NOMO-1 treated with DMSO at 0.1 percent for 48 hours (cell line): ENCODE results near the gene TTC38.

Experiments
- DNase-seq: peaks from one replicate; lab custom pipeline; 2025; ENCODE audit not compliant: unreplicated experiment; lab: John Stamatoyannopoulos, UW

TTC38 gene

DNA sequence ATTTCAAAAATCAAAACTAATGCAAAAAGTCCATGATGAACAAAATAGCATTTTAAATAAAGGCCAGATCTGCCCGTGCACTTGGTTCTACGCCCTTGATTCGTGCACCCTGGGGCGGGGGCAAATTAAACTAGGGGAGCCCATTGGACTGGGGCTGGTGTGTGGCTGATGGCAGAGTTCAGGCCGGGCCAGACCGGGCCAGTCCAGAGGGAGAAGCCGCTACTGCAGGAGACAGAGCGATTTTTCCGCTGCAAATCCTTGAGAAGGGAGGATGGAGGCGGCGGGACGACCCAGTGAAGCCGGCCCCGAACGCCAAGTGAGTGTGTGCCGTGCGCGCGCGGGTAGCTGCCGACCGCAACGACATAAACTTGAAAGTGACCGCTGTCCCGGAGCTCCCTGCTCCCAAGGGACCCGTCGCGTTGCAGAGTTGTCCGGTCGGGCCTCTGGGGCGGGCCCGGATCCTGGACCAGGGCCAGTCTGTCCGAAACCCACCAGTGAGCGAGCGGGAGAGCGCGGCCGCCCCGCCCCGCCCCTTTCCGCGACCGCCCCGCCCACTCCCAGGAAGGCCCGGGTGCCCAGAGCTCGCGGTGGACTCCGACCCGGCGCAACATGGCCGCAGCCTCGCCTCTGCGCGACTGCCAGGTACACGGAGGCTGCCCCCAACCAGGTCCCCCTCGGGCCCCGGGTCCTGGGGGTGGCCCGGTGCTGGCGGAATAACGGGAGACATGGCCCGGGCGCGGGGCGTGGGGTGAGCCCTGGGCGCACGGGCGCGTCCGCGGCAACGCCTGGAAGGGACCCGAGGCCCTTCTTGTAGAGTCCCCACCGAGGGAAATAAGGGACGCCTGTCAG is at the start of gene TTC38:
Gene TTC38, plus strand, starts transcription at position 578 of the 849 bp plus-strand sequence. Its CDS starts 32 bp downstream, at position 610.
- DNase-seq: peak; percentile 36

DNA sequence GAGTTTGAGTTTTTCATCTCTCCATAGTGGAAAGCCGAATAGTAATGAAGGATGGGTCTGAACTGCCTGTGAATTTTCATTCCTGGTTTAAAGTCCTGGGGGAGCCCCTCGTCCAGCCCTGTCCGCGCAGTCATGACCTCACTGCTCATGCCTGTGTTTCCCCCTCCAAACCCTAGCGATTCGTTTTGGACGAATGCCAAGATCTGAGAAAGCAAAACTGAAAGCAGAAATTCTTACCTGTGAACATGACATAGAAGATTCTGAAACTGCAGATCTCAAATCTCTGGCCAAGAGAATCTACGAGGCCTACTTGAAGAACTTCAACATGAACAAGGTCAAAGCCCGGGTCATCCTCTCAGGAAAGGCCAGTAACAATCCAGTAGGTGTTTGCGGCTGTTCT is 48.2 kb upstream of the TTC38 start:
- DNase-seq: no peak

DNA sequence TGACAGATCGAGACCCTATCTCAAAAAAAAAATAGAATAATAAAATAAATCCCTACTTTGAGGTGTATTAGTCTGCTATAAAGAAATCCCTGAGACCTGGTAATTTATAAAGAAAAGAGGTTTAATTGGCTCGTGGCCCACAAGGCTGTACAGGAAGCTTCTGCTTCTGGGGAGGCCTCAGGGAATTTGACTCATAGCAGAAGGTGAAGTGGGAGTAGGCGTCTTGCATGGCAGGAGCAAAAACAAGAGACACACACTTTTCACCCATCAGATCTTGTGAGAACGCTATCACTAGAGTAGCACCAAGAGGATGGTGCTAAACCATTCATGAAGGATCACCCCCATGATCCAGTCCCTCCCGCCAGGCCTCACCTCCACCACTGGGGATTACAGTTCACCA is 46.9 kb upstream of the TTC38 start:
- DNase-seq: no peak

DNA sequence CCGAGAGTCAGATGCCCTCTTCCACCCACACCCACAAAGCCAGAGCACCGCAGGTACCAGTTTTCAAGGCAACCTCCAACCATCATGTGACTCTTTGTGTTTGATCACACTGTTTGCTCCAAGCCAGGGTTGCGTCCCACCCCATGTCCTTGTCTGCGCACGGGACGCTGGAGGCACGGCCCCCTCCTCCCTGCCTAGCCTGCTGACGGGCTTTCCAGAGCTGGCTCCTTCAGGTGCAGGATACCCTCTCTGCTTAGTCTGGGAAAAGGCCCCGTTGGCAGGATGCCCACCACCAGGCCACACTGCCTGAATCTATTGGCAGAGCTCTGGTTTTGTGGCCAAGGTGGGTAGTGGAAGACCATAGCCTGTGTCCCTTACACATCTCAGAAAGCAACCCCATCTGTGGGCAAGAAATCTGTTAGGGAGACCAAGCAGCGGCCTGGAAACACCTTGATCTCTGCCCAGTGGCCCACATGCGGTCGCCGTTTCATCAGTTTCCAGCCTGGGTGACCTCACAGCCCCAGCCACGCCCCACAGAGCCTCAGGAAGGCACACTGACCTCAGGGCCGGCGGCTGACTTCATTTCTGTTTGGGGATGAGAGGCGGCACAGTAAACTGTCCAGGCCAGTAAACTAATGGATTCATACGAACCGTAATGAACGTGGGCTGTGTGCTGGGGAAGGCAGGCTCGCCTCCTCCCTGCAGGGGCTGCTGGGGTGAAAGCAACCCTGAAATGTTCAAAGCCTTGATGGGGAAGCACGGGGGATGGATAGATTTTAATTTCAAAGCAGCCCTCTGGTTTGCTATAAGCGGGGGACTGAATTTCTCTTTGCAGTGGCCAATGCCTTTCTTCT is 43.5 kb upstream of the TTC38 start:
- DNase-seq: no peak

DNA sequence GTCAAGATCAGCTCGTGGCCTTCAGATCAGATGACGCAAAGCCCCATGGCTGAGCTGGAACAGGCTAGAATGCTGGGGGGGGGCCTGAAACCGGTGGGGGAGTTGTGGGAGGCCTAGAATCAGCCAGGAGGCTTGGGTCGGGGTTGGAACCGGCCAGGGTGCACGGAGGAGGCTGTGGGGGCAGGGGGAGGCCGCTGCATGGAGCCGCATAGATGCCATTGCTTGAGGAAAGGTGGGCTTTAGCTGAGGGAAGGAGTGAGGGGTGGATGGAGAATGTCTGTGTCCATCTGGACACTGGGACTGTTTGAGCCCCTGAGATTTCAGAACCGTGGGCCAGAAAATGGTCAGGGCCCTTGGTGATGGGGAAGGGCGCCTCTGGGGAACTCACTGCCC is 42.9 kb upstream of the TTC38 start:
- no peak for DNase-seq

DNA sequence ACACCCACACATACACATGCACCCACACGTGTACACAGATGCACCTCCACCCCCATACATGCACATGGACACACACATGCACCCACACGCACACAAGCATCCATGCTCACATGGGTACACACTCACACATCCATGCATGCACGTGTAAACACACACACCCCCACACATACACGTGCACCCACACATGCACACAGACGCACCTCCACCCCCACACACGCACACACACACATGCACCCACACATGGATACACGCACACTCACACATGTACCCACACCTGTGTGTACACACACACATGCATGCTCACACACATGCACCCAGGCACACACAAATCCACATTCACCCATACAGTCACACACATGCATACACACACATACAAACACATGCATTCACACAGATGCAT is 42.2 kb upstream of the TTC38 start:
- DNase-seq: no peak

DNA sequence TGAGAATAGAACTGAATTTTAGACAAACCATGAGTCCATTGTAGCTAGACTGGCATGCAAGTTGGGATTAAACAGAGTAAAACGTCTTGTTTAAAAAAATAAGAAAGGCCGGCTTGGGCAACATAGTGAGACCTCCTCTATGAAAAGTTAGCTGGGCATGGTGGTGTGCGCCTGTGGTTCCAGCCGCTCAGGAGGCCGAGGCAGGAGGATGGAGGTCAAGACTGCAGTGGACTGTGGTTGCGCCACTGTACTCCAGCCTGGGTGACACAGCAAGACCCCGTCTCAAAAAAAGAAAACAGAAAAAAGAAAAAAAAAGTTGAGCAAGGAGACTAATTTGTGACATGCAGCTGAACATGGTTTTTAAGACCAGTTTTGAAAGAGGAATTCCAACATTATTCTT is 41.2 kb upstream of the TTC38 start:
- no peak for DNase-seq

DNA sequence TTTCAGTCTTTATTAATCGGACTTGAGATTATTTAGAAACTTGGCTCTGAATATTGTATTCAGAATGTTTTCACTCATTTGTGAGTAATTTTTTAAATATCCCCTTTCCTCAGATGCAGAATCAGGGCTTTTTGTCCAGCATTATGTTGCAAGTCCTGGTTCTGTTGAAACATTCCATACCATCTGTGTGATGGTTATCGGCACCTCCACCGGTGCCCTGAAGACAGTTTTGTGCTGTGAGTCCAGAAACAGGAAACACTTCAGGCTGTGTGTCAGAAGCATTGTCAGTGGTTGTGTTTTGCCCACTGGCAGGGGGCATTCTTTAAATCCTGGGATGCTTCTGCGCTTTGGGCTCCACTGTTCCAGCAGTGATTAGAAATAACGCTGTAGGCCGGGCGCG is 38.1 kb upstream of the TTC38 start:
- DNase-seq: no peak

DNA sequence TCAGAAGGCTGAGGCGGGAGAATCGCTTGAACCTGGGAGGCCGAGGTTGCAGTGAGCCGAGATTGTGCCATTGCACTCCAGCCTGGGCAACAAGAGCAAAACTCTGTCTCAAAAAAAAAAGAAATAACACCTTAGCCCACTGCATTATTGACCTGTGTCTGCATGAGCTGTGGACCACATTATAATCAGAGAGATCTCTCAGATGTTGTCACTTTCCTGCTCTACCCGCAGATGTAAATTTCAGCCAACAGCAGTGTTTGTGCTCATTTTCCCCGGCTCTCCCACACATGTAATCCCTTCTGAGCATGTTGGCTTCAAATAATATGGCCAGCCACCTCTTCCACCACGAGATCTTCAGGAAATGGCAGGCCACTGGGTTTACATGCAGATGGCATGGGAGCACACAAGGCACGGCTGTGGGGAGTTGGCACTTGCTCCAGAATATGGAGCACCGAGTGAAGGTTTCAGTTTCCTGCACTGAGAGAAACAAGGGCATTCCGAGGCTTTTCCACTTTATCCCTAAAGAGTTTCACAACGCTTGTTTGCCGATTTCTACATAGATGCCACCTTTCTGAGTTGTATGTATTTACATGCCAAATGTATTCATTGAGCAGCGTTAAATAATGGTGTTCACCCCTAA is 37.4 kb upstream of the TTC38 start:
- DNase-seq: no peak

DNA sequence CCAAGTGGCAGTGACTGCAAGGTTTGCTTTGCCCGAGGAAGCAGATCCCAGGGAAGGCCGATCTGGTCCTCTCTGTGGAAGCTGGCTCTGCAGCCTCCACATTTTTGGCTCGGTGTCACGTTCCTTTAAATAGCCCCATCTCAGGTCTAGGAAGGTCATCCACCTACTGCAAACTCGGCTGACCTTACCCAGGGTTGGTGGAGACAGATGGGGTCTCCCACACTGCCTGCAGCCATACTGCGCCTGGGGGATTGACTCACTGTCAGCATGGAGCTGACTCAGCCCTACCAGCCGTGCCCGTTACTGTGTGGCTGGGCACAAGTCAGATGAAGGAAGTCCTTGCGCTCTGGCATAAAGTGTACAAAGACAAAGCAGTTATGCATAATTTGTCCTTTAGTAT is 34.6 kb upstream of the TTC38 start:
- no peak for DNase-seq

DNA sequence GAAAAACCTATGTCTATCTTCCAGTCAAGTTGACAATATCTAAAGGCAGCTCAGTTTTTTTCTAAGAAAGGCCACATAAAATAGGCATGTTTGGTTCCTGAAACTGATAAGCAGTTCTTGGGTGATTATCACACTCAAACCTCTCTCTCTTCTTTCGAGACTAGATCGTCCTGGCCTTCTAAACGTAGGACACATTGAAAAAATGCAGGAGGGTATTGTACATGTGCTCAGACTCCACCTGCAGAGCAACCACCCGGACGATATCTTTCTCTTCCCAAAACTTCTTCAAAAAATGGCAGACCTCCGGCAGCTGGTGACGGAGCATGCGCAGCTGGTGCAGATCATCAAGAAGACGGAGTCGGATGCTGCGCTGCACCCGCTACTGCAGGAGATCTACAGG is 32.8 kb upstream of the TTC38 start:
- no peak for DNase-seq

DNA sequence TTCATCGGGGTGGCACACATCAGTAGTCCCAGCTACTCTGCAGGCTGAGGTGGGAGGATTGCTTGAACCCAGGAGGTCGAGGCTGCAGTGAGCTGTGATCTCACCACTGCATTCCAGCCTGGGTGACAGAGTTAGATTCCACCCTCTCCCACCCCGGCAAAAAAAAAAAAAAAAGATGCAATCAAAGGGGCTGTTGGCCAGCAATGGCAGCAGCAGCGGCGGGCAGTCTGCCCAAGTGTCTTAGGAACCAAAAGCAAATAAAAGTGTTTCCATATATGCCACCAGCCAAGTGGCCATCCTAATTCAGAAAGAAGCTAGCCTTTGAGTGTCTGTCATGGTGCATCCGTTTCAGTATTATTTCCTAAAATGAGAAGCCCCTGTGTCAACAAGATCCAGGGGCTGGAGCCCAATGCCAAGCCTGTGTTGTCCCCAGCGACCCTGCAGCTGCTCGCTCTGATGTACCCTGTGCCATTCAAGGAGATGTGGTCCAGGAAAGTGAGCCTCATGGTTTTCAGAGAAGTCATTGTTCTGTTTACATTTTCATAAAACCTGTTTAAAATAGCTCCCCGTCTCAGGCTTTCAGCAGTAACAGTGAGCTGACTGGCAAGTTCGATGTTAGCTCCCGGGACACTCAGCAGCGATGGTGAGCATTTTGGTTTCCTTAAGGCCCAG is 30.2 kb upstream of the TTC38 start:
- no peak for DNase-seq

DNA sequence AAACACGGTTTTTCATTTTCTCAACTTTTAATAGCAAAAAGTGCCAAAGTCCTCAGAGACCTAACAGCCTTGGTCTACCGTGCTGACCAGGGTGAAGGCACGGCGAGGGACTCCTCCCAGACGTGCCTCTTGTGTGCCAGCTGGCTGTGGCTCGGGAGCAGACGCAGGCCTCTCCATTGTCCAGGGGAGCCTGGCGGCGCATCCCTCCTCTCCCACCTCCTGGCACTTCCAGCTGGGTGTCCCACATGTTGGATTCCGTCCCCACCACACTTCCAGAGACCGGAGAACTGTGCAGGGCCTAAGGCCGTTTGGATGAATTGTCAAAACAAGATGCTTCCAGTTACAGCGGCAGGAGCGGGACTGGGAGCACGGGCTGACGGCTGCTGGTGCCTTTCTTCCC is 29.3 kb upstream of the TTC38 start:
- DNase-seq: no peak

DNA sequence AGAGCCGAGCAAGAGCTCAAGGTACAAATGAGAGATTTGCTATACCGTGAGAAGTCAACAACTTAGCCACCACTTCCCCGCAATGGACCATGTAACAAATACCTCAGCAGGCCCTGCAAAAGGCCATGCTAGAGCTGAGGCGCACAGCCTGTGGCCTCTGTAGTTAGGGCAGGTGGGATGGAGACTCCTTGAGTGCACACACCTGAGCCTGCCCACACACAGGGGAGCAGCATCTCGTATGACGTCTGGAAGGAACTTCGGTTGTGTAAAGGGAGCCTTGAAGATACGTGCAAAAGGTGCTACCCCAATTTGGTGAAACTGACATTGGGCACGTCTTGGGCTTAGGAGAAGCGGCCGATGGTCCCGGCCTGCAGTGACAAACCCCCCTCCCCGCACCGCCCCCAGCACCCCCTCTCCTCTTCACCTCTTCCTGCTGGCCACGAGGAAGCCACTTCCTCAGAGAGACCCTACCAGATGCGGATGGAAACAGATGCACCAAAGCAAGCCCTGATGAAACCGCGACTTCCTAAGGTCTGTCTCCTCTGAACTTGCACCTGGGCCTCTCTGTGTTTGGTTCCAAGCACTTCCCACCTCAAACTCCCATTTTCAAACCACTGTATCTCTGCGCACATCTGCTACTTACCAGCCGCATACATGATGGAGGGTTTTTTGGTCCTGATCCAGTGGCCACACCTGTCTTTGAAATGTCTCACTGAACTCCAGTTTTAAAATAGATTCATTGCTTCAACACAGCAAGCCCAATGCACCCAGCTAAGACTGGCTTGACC is 28.4 kb upstream of the TTC38 start:
- DNase-seq: no peak

DNA sequence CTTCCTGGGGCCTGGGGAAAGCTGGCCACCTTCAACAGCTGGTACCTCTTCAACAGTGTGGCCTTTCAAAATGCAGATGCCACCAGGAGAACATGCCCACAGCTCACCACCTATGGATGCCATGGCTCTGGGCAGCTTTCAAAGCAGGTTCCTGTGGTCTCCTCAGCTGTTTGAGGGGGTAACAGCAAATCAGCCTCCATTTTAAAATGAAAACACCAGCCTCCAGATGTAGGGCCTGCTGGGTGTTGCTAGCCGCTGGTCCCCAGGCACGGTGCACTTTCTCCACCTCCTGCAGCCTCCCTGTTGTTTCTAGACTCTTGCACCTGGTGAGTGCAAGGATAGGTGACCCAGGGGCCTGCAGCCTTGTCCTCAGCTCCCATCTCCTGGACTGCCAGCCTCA is 27.7 kb upstream of the TTC38 start:
- no peak for DNase-seq

DNA sequence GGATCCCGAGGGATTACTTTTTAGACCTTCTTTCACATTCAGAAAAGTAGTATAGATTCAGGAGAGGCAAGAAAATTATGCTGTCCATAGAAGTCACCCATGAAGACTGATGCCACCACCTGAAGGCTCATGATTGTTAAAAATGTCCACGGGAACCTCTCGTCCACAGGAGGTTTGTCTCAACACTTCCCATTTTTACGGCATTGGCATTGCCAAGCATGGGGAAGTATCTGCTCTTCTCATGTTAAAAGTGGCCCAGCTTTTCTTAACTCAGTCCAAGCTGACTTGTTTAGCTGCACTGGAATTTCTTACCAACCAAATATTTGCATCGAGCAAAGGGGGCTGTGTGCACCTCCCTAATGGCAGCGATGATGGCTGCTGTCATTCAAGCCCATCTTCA is 27.3 kb upstream of the TTC38 start:
- no peak for DNase-seq

DNA sequence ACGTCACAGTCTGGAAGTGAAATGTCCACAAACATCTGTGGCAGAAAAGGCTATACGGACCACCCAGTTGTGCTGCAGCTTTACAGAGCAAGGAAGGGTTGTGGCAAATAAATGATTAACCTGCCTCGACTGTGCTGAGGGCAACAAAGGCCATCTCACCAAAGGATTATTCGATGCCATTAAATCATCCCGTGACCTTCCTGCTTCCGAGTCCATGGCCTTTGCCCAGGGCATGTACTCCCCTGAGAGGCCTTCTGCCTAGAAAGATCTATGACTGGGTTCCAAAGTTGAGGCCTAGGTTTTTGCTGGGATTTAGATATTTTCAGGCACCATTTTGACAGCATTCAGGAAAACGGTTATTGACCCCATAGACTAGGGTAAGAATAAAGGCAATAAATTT is 26.9 kb upstream of the TTC38 start:
- no peak for DNase-seq

DNA sequence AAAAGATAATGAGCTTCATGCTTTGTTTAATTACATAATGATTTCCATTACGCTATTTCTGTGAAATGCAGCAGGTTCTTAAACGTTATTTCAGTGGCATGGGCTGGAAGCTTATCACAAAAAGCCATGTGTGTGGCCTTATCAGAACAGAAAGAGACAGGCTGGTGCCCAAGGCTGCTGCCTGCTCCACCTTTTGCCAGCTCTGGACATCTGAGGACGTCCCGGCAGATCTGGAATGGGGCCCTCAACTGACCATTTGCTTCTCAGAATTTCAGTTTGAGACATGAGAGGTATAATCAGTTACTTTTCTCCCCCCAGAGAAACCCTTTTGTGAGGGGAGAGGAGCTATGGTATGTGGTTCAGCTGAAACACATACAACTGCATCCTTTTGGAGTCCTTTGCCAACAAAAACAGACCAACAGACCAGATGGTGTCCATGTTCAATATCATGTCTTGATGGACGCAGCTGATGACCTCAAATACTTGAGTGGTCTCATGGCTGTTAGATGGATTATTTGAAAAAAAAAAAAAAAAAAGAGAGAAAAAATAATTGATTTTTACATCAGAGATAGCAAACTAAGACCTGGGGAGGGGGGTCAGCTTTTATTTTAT is 26.3 kb upstream of the TTC38 start:
- DNase-seq: no peak

DNA sequence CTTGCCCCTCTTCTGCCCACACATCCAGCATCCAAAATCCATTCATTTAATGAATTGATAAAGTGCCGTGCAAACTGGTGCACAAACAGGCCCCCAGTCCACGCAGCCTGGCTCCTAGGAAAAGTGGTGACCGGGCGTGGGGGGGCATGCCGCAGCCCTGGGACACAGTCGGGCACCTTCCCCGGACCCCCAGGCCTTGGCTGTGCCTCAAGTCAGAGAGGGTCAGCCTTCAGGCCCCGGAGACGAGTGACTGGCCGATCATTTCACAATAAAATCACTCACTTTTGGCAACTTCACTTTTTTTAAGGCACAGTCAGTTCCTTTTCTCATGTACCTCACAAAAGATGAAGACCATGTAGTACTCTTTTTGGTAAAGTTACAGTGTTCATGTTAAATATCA is 25.7 kb upstream of the TTC38 start:
- DNase-seq: peak; percentile 2

DNA sequence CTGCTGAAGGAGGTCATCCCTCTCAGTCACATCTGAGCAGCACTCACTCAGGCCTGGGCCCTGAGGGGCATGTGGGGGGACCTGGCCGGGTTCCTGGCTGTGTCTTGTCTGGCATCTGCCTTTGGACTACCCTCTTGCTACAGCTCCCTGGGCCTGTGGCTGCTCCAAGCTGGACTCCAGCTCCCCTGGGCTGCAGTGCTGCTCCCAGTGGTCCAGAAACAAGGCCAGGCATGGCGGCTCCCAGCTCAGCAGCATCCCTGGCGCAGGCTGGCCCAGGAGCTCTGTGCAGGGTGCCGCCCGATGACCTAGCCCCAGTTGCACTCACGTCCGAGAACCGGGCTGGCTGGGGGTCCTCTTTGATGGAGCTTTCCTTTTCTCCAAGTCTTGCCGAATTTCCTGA is 23.0 kb upstream of the TTC38 start:
- DNase-seq: no peak
